Tibial nerve (tissue), 3 donors: Measurements from ENCODE around the gene FCN1.

Experiments used
- POLR2A ChIP-seq, 2 donors: fragments of 450-650 bp; IDR thresholded peaks; one replicate each; pipeline ENCODE4 v1.6.1; 2017; ENCODE audit warnings: antibody characterized with exemption in 2 of 2, mild to moderate bottlenecking in 2 of 2, moderate library complexity in 2 of 2
- TF ChIP-seq, protein P1 (sequence below), 5 experiments: fragments of 200-600 bp in 3 of 5; fragments of 450-650 bp in 2 of 5; sonication (generic) in 3 of 5; IDR thresholded peaks; one replicate each; pipeline ENCODE4 v1.5.1; 2016 to 2019; ENCODE audit warnings: antibody characterized with exemption in 5 of 5, mild to moderate bottlenecking in 3 of 5, moderate library complexity in 2 of 5

GRCh38 chr9:134949681-134950385, 32.1 kb upstream of the FCN1 start:
- TF ChIP-seq POLR2A (IDR thresholded peaks at IDR 0.05) = no peak
- TF ChIP-seq, protein P1, sequence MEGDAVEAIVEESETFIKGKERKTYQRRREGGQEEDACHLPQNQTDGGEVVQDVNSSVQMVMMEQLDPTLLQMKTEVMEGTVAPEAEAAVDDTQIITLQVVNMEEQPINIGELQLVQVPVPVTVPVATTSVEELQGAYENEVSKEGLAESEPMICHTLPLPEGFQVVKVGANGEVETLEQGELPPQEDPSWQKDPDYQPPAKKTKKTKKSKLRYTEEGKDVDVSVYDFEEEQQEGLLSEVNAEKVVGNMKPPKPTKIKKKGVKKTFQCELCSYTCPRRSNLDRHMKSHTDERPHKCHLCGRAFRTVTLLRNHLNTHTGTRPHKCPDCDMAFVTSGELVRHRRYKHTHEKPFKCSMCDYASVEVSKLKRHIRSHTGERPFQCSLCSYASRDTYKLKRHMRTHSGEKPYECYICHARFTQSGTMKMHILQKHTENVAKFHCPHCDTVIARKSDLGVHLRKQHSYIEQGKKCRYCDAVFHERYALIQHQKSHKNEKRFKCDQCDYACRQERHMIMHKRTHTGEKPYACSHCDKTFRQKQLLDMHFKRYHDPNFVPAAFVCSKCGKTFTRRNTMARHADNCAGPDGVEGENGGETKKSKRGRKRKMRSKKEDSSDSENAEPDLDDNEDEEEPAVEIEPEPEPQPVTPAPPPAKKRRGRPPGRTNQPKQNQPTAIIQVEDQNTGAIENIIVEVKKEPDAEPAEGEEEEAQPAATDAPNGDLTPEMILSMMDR (IDR thresholded peaks at IDR 0.05) = no peak
